GM12892 (cell line): ENCODE data around the gene INSYN2B. TPM values are rescaled to one million over a fixed set of nuclear protein-coding genes. Genes with fewer than 3 reads are reported as not detected.

ENCODE experiments used
- DNase-seq: peaks from one replicate; pipeline ENCODE4 v3.0.0; 2011; ENCODE audit not compliant: insufficient read length
- FAIRE-seq: peaks from 2 replicates; lab custom pipeline; 2011; peaks lifted over from hg19 to GRCh38; lab: Jason Lieb, UNC
- POLR2A ChIP-seq: IDR thresholded peaks from 2 replicates; pipeline ENCODE4 v1.6.1; 2011; ENCODE audit warnings: low read depth, low read length, control low read depth
- POLR2AphosphoS5 ChIP-seq: IDR thresholded peaks from 2 replicates; pipeline ENCODE4 v1.6.1; 2011; ENCODE audit warnings: low read depth, low read length, control low read depth
- TAF1 ChIP-seq: IDR thresholded peaks from 2 replicates; pipeline ENCODE4 v1.6.1; 2011; ENCODE audit warnings: low read depth, mild to moderate bottlenecking, control low read depth, low read length, borderline replicate concordance
- polyA plus RNA-seq: library from polyadenylated mRNA; unstranded; fragments of >200 nt; gene quantifications from one replicate; pipeline ENCODE4 v1.2.1, GENCODE V29; 2012; ENCODE audit warnings: missing spikeins, inconsistent platforms; ENCODE audit not compliant: missing spikeins

The INSYN2B gene
- 0.76 TPM for polyA plus RNA-seq

DNA sequence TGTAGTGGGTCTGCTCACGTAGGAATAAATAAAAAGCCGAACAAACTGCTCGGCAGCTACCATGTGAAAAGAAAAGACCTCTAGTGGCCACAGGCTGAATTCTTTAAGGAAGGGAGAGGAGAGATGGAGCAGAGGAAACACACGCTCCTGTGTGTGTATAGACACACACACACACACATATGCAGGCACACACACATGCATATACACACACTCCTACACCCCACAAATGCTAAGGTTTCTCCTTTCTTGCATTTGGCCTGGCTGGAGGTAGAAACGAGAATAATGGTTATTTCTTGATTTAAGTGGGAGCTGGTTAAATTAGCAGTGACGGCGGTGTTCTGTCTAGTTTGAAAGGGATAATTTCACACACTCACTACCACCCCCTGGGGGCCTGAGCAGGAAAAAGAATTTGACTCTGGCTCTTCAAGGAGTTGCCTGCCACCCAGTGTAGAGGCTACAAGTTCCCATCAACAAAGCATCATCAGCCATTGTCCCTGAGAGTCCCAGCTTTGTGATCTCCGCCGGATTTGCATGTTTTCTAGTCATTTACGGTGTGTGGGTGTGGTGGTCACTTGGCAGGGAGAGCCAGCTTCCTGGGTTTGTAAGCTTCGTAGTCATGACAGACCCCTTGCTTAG is at the start of gene INSYN2B:
TSS of gene INSYN2B (minus strand) at position 78 of the 636 bp plus-strand sequence. CDS start 96,597 bp downstream, outside the sequence.
- TF ChIP-seq TAF1: no peak
- TF ChIP-seq POLR2A: no peak
- TF ChIP-seq POLR2AphosphoS5: no peak
- FAIRE-seq (peak; percentile 66), DNase-seq (peak; percentile 23)

GRCh38 chr5:170028124-170028523 is 47.8 kb upstream of the INSYN2B start:
- FAIRE-seq (no peak), DNase-seq (no peak)

DNA sequence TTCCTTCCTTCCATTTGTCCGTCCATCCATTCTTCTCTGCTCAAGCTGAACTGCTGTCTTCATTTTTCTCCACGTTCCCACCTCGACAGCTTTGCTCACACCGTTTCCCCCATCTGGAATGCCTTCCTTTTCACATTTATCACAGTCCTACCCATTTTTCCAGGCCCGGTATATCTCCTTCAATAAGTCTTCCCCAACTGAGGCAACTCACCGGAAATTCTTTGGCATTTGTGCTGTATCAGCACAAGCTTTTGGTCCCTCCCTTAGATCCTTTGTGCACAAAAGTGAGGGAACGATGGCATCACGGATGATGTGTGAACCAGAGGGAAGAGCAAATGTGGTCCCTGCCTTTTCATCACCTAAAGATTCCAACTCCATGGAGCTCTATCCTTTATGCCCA is 45.6 kb upstream of the INSYN2B start:
- no peak for FAIRE-seq
- TF ChIP-seq TAF1 (no peak), POLR2AphosphoS5 (no peak), POLR2A (no peak)

More at GRCh38 chr5:170028124-170028523, 47.8 kb upstream of the INSYN2B start:
- TF ChIP-seq TAF1: no peak
- no peak for TF ChIP-seq POLR2AphosphoS5
- no peak for TF ChIP-seq POLR2A

DNA sequence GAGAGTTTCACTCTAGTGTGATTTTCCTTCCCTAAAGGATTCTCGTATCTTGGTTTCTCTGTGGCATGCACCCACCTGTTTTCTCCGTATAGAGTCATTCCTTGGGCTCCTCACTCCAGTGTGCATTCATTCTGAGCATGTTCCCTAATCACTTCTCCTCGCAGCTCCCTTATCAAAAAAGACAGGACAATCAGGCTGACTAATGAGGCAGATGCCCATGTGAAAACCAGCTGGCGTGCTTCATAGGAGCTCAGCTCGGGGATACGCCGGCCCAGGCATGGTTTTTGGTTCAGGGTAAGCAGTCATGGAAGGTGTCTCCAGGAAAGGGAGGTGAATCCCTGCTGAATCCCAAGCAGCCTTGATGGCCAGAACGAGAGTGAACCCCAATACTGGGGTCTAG is 41.2 kb upstream of the INSYN2B start:
- FAIRE-seq: no peak
- TF ChIP-seq POLR2AphosphoS5 (no peak), TAF1 (no peak)
- DNase-seq: no peak

More for the DNA sequence above, 45.6 kb upstream of the INSYN2B start:
- DNase-seq: no peak

GRCh38 chr5:170020423-170020822 is 40.1 kb upstream of the INSYN2B start:
- TF ChIP-seq POLR2AphosphoS5 (no peak), POLR2A (no peak), TAF1 (no peak)
- DNase-seq (no peak), FAIRE-seq (no peak)

DNA sequence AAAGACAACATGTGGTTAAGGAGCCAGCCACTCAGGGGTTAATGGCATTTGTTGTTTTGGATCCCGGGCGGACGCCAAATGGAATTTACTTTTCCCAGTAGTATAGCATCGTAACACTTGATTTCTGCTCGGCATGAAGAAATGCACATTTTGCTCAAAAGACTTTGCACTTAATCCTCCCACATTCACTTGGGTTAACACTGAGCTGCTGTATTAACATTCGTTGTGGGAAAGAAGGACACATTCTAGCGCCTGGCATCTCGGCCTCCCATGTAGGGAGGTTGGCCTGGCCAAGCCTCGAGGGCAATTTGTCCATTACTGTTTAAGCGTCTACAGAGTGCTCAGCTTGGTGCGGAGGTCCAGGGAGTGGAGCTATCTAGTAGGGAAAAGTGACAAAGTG is 32.3 kb upstream of the INSYN2B start:
- DNase-seq (no peak), FAIRE-seq (no peak)
- TF ChIP-seq POLR2A: no peak
- no peak for TF ChIP-seq POLR2AphosphoS5
- no peak for TF ChIP-seq TAF1

- FAIRE-seq (no peak), DNase-seq (no peak)
- no peak for TF ChIP-seq POLR2AphosphoS5
- no peak for TF ChIP-seq POLR2A
- TF ChIP-seq TAF1: no peak
These were observed 31.5 kb upstream of the INSYN2B start for GRCh38 chr5:170011751-170012150.

- no peak for FAIRE-seq
- TF ChIP-seq TAF1: no peak
- no peak for TF ChIP-seq POLR2AphosphoS5
- no peak for TF ChIP-seq POLR2A
- no peak for DNase-seq
These were observed 30.3 kb upstream of the INSYN2B start for GRCh38 chr5:170010595-170010994.

- TF ChIP-seq POLR2A (no peak), TAF1 (no peak), POLR2AphosphoS5 (no peak)
- FAIRE-seq: no peak
- no peak for DNase-seq
These were observed 28.1 kb upstream of the INSYN2B start for GRCh38 chr5:170008376-170008775.

DNA sequence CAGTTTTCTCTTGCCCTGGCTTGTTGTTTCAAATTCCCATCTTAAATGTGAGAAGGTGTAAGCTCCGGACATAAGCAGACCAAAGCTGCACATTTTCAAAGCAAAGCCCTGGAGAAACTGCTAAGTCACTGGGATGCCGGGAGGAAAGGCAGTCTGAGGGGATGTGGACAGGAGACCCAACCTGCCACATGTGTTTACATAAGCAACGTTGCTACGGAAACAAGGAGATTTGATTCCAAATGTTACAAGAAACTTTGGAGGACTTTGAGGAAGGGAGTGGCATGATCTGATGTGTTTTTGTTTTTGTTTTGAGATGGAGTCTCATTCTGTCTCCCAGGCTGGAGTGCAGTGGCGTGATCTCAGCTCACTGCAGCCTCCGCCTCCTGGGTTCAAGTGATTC is 25.7 kb upstream of the INSYN2B start:
- DNase-seq (no peak), FAIRE-seq (no peak)
- no peak for TF ChIP-seq TAF1

- DNase-seq (no peak), FAIRE-seq (no peak)
- no peak for TF ChIP-seq TAF1
These were observed 19.9 kb upstream of the INSYN2B start for GRCh38 chr5:170000155-170000554.

DNA sequence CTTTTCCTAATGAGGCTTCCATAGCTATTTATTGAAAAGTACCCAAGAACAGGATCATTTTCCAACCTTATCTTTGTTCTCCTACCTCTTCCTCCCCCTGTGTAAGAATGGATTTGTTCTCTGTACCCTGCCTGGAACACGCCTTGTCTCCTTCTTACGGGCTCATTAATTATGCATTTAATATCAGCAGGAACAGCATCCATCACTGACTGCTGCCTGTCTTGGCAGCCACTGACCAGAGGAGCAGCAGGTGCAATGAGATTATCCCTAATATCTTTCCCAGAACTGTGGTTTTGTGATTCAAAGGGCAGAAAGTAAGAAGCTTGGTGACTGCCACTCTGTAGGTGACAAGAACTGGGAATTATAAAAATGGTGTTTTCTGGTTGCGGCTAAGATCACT is 19.3 kb upstream of the INSYN2B start:
- FAIRE-seq: no peak
- no peak for DNase-seq
- TF ChIP-seq POLR2AphosphoS5 (no peak), POLR2A (no peak), TAF1 (no peak)

DNA sequence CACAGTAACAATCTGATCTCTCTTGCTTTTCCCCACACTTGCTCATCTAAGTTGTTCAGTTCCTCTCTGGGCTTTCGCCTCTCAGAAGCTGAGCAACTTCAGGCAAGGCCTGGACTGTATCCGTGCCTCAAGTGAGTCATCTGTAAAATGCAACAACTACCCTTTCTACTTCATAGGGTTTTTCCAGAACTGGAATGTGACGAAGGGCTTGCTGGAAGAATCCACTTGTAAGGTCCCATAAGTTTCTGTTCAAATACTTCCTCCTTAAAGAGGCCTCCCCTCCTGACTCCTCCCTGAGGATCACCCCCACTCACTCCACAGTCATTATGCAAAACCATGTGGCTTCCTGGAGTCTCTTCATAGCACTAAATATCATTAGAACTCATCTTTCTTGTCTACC is 17.5 kb upstream of the INSYN2B start:
- FAIRE-seq (no peak), DNase-seq (no peak)
- TF ChIP-seq POLR2A (no peak), POLR2AphosphoS5 (no peak), TAF1 (no peak)
